GM12892 (cell line): ENCODE data around the gene DBF4B.

ENCODE experiments used
- POLR2A ChIP-seq: IDR thresholded peaks from 2 replicates; pipeline ENCODE4 v1.6.1; 2011; ENCODE audit warnings: low read depth, low read length, control low read depth
- POLR2AphosphoS5 ChIP-seq: IDR thresholded peaks from 2 replicates; pipeline ENCODE4 v1.6.1; 2011; ENCODE audit warnings: low read depth, low read length, control low read depth
- TAF1 ChIP-seq: IDR thresholded peaks from 2 replicates; pipeline ENCODE4 v1.6.1; 2011; ENCODE audit warnings: low read depth, mild to moderate bottlenecking, control low read depth, low read length, borderline replicate concordance

- TF ChIP-seq POLR2A (no peak), POLR2AphosphoS5 (no peak), TAF1 (no peak)
Observed at GRCh38 chr17:44758414-44759085, 50.1 kb downstream of the DBF4B start, which contains the start of gene ADAM11.
